IgD-negative memory B cell (primary cell): ENCODE measurements around the gene TBC1D22B. TPM values are rescaled to one million over a fixed set of nuclear protein-coding genes. Genes with fewer than 3 reads are reported as not detected.
A peak's percentile ranks its signal among the peaks of the same experiment; 100 is the strongest.

Experiments
- H3K27ac Mint-ChIP-seq, 3 donors: one replicate each; pipeline ENCODE4 v1.8.0; 2020 to 2022; ENCODE audit warnings: mild to moderate bottlenecking in 3 of 3, mixed read lengths in 3 of 3, moderate library complexity in 1 of 3
- H3K27me3 Mint-ChIP-seq: one replicate; pipeline ENCODE4 v1.8.0; 2021; ENCODE audit warnings: mixed read lengths
- H3K36me3 Mint-ChIP-seq: one replicate; pipeline ENCODE4 v1.8.0; 2020; ENCODE audit warnings: mild to moderate bottlenecking, mixed read lengths
- H3K4me1 Mint-ChIP-seq, 3 donors: one replicate each; pipeline ENCODE4 v1.8.0; 2020 to 2022; ENCODE audit warnings: mixed read lengths in 3 of 3, mild to moderate bottlenecking in 1 of 3
- H3K4me3 Mint-ChIP-seq, 4 donors: one replicate each; pipeline ENCODE4 v1.8.0; 2020 to 2022; ENCODE audit warnings: mild to moderate bottlenecking in 4 of 4, mixed read lengths in 4 of 4, moderate library complexity in 3 of 4
- H3K9me3 Mint-ChIP-seq, 3 donors: one replicate each; pipeline ENCODE4 v1.8.0; 2020 to 2021; ENCODE audit warnings: mixed read lengths in 3 of 3, mild to moderate bottlenecking in 1 of 3
- polyA plus RNA-seq: library from polyadenylated mRNA; unstranded; fragments of 300-500 nt; fragmentation: Illumina TruSeq; gene quantifications from one replicate; pipeline ENCODE4 v1.2.3, GENCODE V29; 2021

The TBC1D22B gene
- polyA plus RNA-seq, 1 donor from 2014 or later: 6.9 TPM

- no peaks in the 10 kb centered on the region for H3K9me3 Mint-ChIP-seq
- no peak overlapping the region for H3K4me3 Mint-ChIP-seq
- no peaks in the 10 kb centered on the region for H3K27me3 Mint-ChIP-seq
- peaks cover 8% of the 10 kb centered on the region for H3K36me3 Mint-ChIP-seq
- peaks cover 28 to 40% (median 31%) of the 10 kb centered on the region in 3 donors for H3K4me1 Mint-ChIP-seq
- H3K27ac Mint-ChIP-seq: no peak overlapping the region
Measured at GRCh38 chr6:37372116-37372515, 114.5 kb downstream of the TBC1D22B start.

- H3K4me1 Mint-ChIP-seq: peaks cover 35 to 37% (median 36%) of the 10 kb centered on the region in 3 donors
- peaks cover 8% of the 10 kb centered on the region for H3K36me3 Mint-ChIP-seq
- H3K27ac Mint-ChIP-seq: no peak overlapping the region
- no peak overlapping the region for H3K4me3 Mint-ChIP-seq
- H3K9me3 Mint-ChIP-seq: no peaks in the 10 kb centered on the region
- H3K27me3 Mint-ChIP-seq: no peaks in the 10 kb centered on the region
Measured at GRCh38 chr6:37373822-37374471, 116.4 kb downstream of the TBC1D22B start.

- Mint-ChIP-seq H3K9me3 (no peaks in the 10 kb centered on the region), H3K36me3 (peaks cover 4% of the 10 kb centered on the region), H3K27ac (peak overlapping the region; percentile 3 to 83 (median 54)), H3K4me3 (peak overlapping the region in 2 of 4 donors; percentile 28 to 73), H3K27me3 (no peaks in the 10 kb centered on the region), H3K4me1 (peaks cover 32 to 33% (median 32%) of the 10 kb centered on the region in 3 donors)
Measured at GRCh38 chr6:37375376-37375775, 117.8 kb downstream of the TBC1D22B start.

- Mint-ChIP-seq H3K36me3 (peaks cover 4% of the 10 kb centered on the region), H3K27ac (peak overlapping the region; percentile 3 to 83 (median 54)), H3K9me3 (no peaks in the 10 kb centered on the region), H3K4me3 (peak overlapping the region in 3 of 4 donors; percentile 14 to 73 (median 34)), H3K4me1 (peaks cover 32 to 37% (median 33%) of the 10 kb centered on the region in 3 donors), H3K27me3 (no peaks in the 10 kb centered on the region)
Measured at GRCh38 chr6:37376078-37376743, 118.6 kb downstream of the TBC1D22B start.

- Mint-ChIP-seq H3K27ac (no peak overlapping the region), H3K36me3 (peaks cover 7% of the 10 kb centered on the region), H3K4me1 (peaks cover 13 to 19% (median 13%) of the 10 kb centered on the region in 3 donors), H3K4me3 (peak overlapping the region in 1 of 4 donors; percentile 39), H3K9me3 (no peaks in the 10 kb centered on the region), H3K27me3 (no peaks in the 10 kb centered on the region)
Measured at GRCh38 chr6:37381579-37381978, 124.0 kb downstream of the TBC1D22B start.

Other genes starting within 250 kb of the TBC1D22B start
- gene PIM1, start 87.6 kb upstream of the TBC1D22B start, polyA plus RNA-seq: 31.1 TPM
- gene TMEM217, start 372 bp downstream of the TBC1D22B start, polyA plus RNA-seq: not detected
- gene RNF8, start 96.2 kb downstream of the TBC1D22B start, polyA plus RNA-seq: 15.4 TPM
- 27.5 TPM for gene CMTR1, start 175.4 kb downstream of the TBC1D22B start, polyA plus RNA-seq
- 82.4 TPM for gene CCDC167, start 242.1 kb downstream of the TBC1D22B start, polyA plus RNA-seq